Ectodermal cell (in vitro differentiated cells): ENCODE measurements around the gene PHKB.

Source experiments
- H3K27ac ChIP-seq: 2 replicates; pipeline ENCODE4 v1.7.0; 2013; ENCODE audit warnings: mild to moderate bottlenecking, low read depth, low read length; ENCODE audit not compliant: insufficient read depth, poor library complexity, severe bottlenecking
- H3K27me3 ChIP-seq: 2 replicates; pipeline ENCODE4 v1.7.0; 2013; ENCODE audit warnings: mild to moderate bottlenecking, low read length; ENCODE audit not compliant: insufficient read depth, control insufficient read depth, poor library complexity, severe bottlenecking
- H3K36me3 ChIP-seq: one replicate; pipeline ENCODE4 v1.7.0; 2013; ENCODE audit warnings: low read length; ENCODE audit not compliant: control insufficient read depth, insufficient read depth
- H3K4me1 ChIP-seq: one replicate; pipeline ENCODE4 v1.7.0; 2013; ENCODE audit warnings: low read length; ENCODE audit not compliant: control insufficient read depth, insufficient read depth
- H3K4me3 ChIP-seq: 2 replicates; pipeline ENCODE4 v1.7.0; 2013; ENCODE audit warnings: low read depth, low read length, control low read depth; ENCODE audit not compliant: insufficient read depth
- H3K9me3 ChIP-seq: 2 replicates; pipeline ENCODE4 v1.7.0; 2013; ENCODE audit warnings: mild to moderate bottlenecking, low read length, moderate library complexity; ENCODE audit not compliant: control insufficient read depth
- WGBS, 2 experiments: methylation state at CpG; one replicate each; pipeline ENCODE4 v1.1.7; 2013; ENCODE audit warnings: missing lambda C conversion rate in 2 of 2; 5-methylcytosine and 5-hydroxymethylcytosine counted together

PHKB gene

GRCh38 chr16:47695756-47696155 is 234.6 kb downstream of the PHKB start:
- H3K36me3 ChIP-seq: peaks cover 6% of the 10 kb centered on the region
- WGBS, 2 experiments: 93 to 99% methylated on average over 4 of the region's 4 CpGs
- H3K4me3 ChIP-seq: no peak overlapping the region
- H3K27ac ChIP-seq: no peak overlapping the region
- no peaks in the 10 kb centered on the region for H3K9me3 ChIP-seq
- H3K27me3 ChIP-seq: no peaks in the 10 kb centered on the region
- H3K4me1 ChIP-seq: no peaks in the 10 kb centered on the region

GRCh38 chr16:47697826-47698225 is 236.7 kb downstream of the PHKB start:
- no peaks in the 10 kb centered on the region for H3K27me3 ChIP-seq
- no peak overlapping the region for H3K27ac ChIP-seq
- H3K4me3 ChIP-seq: no peak overlapping the region
- no peaks in the 10 kb centered on the region for H3K4me1 ChIP-seq
- H3K36me3 ChIP-seq: peaks cover 6% of the 10 kb centered on the region
- no peaks in the 10 kb centered on the region for H3K9me3 ChIP-seq
- 93 to 98% methylated on average over 3 of the region's 3 CpGs for WGBS, 2 experiments

- no peaks in the 10 kb centered on the region for H3K27me3 ChIP-seq
- 67 to 80% methylated on average over 5 of the region's 5 CpGs for WGBS, 2 experiments
- H3K4me3 ChIP-seq: no peak overlapping the region
- no peaks in the 10 kb centered on the region for H3K4me1 ChIP-seq
- H3K27ac ChIP-seq: no peak overlapping the region
- H3K9me3 ChIP-seq: no peaks in the 10 kb centered on the region
- H3K36me3 ChIP-seq: peaks cover 6% of the 10 kb centered on the region
These were observed 238.0 kb downstream of the PHKB start for GRCh38 chr16:47699106-47699505.

- H3K36me3 ChIP-seq: peaks cover 6% of the 10 kb centered on the region
- WGBS, 2 experiments: 64 to 69% methylated on average over 5 to 6 of the region's 6 CpGs
These were observed 239.9 kb downstream of the PHKB start for GRCh38 chr16:47700857-47701587.

GRCh38 chr16:47705266-47705665 is 244.1 kb downstream of the PHKB start:
- Histone ChIP-seq H3K36me3 (no peaks in the 10 kb centered on the region), H3K9me3 (no peaks in the 10 kb centered on the region), H3K27ac (no peak overlapping the region), H3K4me1 (no peaks in the 10 kb centered on the region), H3K4me3 (no peak overlapping the region), H3K27me3 (no peaks in the 10 kb centered on the region)
- WGBS, 2 experiments: 85 to 90% methylated on average over 4 of the region's 4 CpGs

More at GRCh38 chr16:47700857-47701587, 239.9 kb downstream of the PHKB start:
- Histone ChIP-seq H3K4me1 (no peaks in the 10 kb centered on the region), H3K27me3 (no peaks in the 10 kb centered on the region), H3K9me3 (no peaks in the 10 kb centered on the region), H3K4me3 (no peak overlapping the region), H3K27ac (no peak overlapping the region)

GRCh38 chr16:47711809-47712208 is 250.7 kb downstream of the PHKB start:
- H3K4me1 ChIP-seq: no peaks in the 10 kb centered on the region
- no peaks in the 10 kb centered on the region for H3K36me3 ChIP-seq
- H3K27me3 ChIP-seq: no peaks in the 10 kb centered on the region
- WGBS, 2 experiments: 95 to 96% methylated on average over 4 of the region's 4 CpGs
- no peaks in the 10 kb centered on the region for H3K9me3 ChIP-seq
- H3K27ac ChIP-seq: no peak overlapping the region
- no peak overlapping the region for H3K4me3 ChIP-seq

GRCh38 chr16:47712276-47713224 is 251.4 kb downstream of the PHKB start:
- Histone ChIP-seq H3K4me1 (no peaks in the 10 kb centered on the region), H3K36me3 (no peaks in the 10 kb centered on the region), H3K9me3 (no peaks in the 10 kb centered on the region), H3K27ac (no peak overlapping the region), H3K27me3 (no peaks in the 10 kb centered on the region), H3K4me3 (no peak overlapping the region)
- WGBS, 2 experiments: 92 to 93% methylated on average over 17 of the region's 17 CpGs

- Histone ChIP-seq H3K27ac (no peak overlapping the region), H3K4me3 (no peak overlapping the region), H3K4me1 (no peaks in the 10 kb centered on the region), H3K36me3 (no peaks in the 10 kb centered on the region), H3K9me3 (no peaks in the 10 kb centered on the region), H3K27me3 (no peaks in the 10 kb centered on the region)
- WGBS, 2 experiments: 89 to 90% methylated on average over 6 of the region's 6 CpGs
These were observed 252.1 kb downstream of the PHKB start for GRCh38 chr16:47713225-47713595.

- WGBS, 2 experiments: 93 to 94% methylated on average over 2 of the region's 2 CpGs
- no peaks in the 10 kb centered on the region for H3K36me3 ChIP-seq
These were observed 254.4 kb downstream of the PHKB start for GRCh38 chr16:47715442-47716083.

GRCh38 chr16:47716571-47716970 is 255.4 kb downstream of the PHKB start:
- 93 to 94% methylated on average over 5 of the region's 5 CpGs for WGBS, 2 experiments
- Histone ChIP-seq H3K4me1 (no peaks in the 10 kb centered on the region), H3K27me3 (no peaks in the 10 kb centered on the region), H3K27ac (no peak overlapping the region), H3K9me3 (no peaks in the 10 kb centered on the region), H3K36me3 (no peaks in the 10 kb centered on the region), H3K4me3 (no peak overlapping the region)

More at GRCh38 chr16:47715442-47716083, 254.4 kb downstream of the PHKB start:
- Histone ChIP-seq H3K9me3 (no peaks in the 10 kb centered on the region), H3K27me3 (no peaks in the 10 kb centered on the region), H3K4me1 (no peaks in the 10 kb centered on the region), H3K4me3 (no peak overlapping the region), H3K27ac (no peak overlapping the region)
